OCI-LY1 (cell line): ENCODE results near the gene TNFRSF18.

ENCODE experiments used
- H2AFZ ChIP-seq: fragments of 200-600 bp; sonication (generic), shearing (Covaris generic); 2 replicates; pipeline ENCODE4 v1.6.0; 2014; ENCODE audit warnings: antibody characterized with exemption, mild to moderate bottlenecking, low read length
- H3F3A ChIP-seq: fragments of 200-600 bp; sonication (generic), shearing (Covaris generic); 2 replicates; pipeline ENCODE4 v1.6.0; 2014; ENCODE audit warnings: mild to moderate bottlenecking, antibody characterized with exemption, low read length, moderate library complexity; ENCODE audit not compliant: insufficient read depth
- H3K27ac ChIP-seq: fragments of 200-600 bp; sonication (generic); 2 replicates; pipeline ENCODE4 v1.5.1; 2014; ENCODE audit warnings: low read length, mixed run types, mild to moderate bottlenecking, low read depth; ENCODE audit not compliant: poor library complexity, severe bottlenecking
- H3K27me3 ChIP-seq: fragments of 200-600 bp; sonication (generic); 2 replicates; pipeline ENCODE4 v1.6.0; 2014; ENCODE audit warnings: antibody characterized with exemption, mild to moderate bottlenecking, low read length, moderate library complexity; ENCODE audit not compliant: insufficient read depth
- H3K36me3 ChIP-seq: fragments of 200-600 bp; sonication (generic); 2 replicates; pipeline ENCODE4 v1.6.1; 2014; ENCODE audit warnings: mild to moderate bottlenecking, antibody characterized with exemption, low read length, moderate library complexity, mixed read lengths; ENCODE audit not compliant: insufficient read depth
- H3K4me1 ChIP-seq: fragments of 200-600 bp; sonication (generic); 2 replicates; pipeline ENCODE4 v1.5.1; 2014; ENCODE audit warnings: mild to moderate bottlenecking, low read length, moderate library complexity; ENCODE audit not compliant: insufficient read depth, severe bottlenecking
- H3K4me2 ChIP-seq: fragments of 200-600 bp; sonication (generic), shearing (Covaris generic); 2 replicates; pipeline ENCODE4 v1.6.1; 2014; ENCODE audit warnings: low read length
- H3K4me3 ChIP-seq: fragments of 200-600 bp; sonication (generic); 2 replicates; pipeline ENCODE4 v1.5.1; 2014; ENCODE audit warnings: low read length, low read depth, mild to moderate bottlenecking, mixed read lengths; ENCODE audit not compliant: poor library complexity, severe bottlenecking
- H3K79me2 ChIP-seq: fragments of 200-600 bp; shearing (Covaris generic); 2 replicates; pipeline ENCODE4 v1.6.1; 2016; ENCODE audit warnings: mixed run types, low read length, mixed read lengths; ENCODE audit not compliant: insufficient read depth
- H3K9ac ChIP-seq: fragments of 200-600 bp; sonication (generic), shearing (Covaris generic); 2 replicates; pipeline ENCODE4 v1.6.1; 2014; ENCODE audit warnings: mild to moderate bottlenecking, low read length, mixed read lengths
- H3K9me2 ChIP-seq: fragments of 200-600 bp; sonication (generic), shearing (Covaris generic); 2 replicates; pipeline ENCODE4 v1.6.1; 2014; ENCODE audit warnings: low read depth, mild to moderate bottlenecking, low read length, mixed read lengths
- H3K9me3 ChIP-seq: fragments of 200-600 bp; shearing (Covaris generic); 2 replicates; pipeline ENCODE4 v1.6.1; 2014; ENCODE audit warnings: low read length, mixed read lengths
- H4K20me1 ChIP-seq: fragments of 200-600 bp; sonication (generic), shearing (Covaris generic); 2 replicates; pipeline ENCODE4 v1.6.0; 2016; ENCODE audit warnings: mild to moderate bottlenecking, low read length; ENCODE audit not compliant: insufficient read depth
- EZH2 ChIP-seq: fragments of 200-600 bp; sonication (generic), shearing (Covaris generic); IDR thresholded peaks from 2 replicates; pipeline ENCODE4 v1.8.0; 2017; ENCODE audit warnings: borderline replicate concordance, mixed run types, mild to moderate bottlenecking, antibody characterized with exemption, low read length, moderate library complexity, mixed read lengths
- TF ChIP-seq, protein P1 (sequence below): fragments of 200-600 bp; sonication (generic), shearing (Covaris generic); IDR thresholded peaks from 2 replicates; pipeline ENCODE4 v1.5.1; 2017; ENCODE audit warnings: mild to moderate bottlenecking, antibody characterized with exemption, low read length, moderate library complexity, mixed read lengths

The TNFRSF18 gene, protein sequence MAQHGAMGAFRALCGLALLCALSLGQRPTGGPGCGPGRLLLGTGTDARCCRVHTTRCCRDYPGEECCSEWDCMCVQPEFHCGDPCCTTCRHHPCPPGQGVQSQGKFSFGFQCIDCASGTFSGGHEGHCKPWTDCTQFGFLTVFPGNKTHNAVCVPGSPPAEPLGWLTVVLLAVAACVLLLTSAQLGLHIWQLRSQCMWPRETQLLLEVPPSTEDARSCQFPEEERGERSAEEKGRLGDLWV

DNA sequence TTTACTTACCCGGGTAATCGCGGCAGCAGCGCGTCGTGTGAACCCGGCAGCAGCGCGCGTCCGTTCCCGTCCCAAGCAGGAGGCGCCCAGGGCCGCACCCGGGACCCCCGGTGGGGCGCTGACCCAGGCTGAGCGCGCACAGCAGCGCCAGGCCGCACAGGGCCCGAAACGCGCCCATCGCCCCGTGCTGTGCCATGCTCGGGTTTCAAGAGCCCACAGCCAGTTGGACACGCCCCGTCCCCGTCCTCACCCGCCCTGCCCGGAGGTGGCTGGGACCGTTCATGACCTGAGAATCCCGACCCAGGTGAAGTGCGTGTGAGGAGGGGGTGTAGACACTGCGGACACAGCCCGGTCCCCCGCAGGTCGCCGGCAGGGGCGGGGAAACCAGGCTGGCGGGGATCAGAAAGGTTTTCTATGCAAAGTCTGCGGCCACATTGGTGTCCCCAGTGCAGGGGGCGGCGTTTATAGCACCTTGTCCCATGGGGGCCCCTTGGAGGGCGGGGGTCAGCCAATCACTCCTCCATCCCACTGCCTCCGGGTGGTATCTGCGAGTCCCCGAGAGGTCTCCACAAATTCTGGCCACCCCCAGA, at the start of gene TNFRSF18:
TSS of gene TNFRSF18 (minus strand) at position 217 of the 590 bp plus-strand sequence. CDS start at position 196, 21 bp downstream.
- Histone ChIP-seq H3K4me2 (no peak within 1 kb of the TSS), H3K9me2 (no peaks in the 10 kb centered on the region), H3F3A (no peaks in the 10 kb centered on the region), H3K9me3 (no peaks in the 10 kb centered on the region), H3K36me3 (no peaks in the 10 kb centered on the region), H3K79me2 (no peaks in the 10 kb centered on the region), H3K9ac (no peak within 1 kb of the TSS), H3K27ac (no peak within 1 kb of the TSS), H3K4me1 (no peaks in the 10 kb centered on the region), H2AFZ (no peak within 1 kb of the TSS), H3K27me3 (peaks cover 11% of the 10 kb centered on the region), H4K20me1 (no peaks in the 10 kb centered on the region), H3K4me3 (no peak within 1 kb of the TSS)
- no peak for TF ChIP-seq EZH2

DNA sequence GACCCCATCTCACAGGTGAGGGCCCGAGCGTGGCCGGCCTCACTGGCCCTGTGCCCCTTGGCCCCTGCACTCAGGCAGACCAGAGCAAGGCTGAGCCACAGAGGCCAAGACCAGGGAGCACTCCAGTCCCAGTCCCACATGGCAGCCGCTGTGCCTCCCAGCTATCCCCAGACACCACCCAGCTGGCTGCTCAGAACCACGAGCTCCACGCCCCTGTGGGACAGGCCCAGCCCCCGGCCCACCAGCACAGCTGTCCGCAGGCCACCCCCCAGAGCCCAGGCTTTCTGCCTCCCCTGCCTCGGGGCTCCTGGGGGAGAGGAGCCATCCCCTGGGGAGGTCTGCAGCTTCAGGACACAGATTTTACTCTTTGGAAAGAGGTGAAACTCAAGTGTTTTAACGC, 49.2 kb upstream of the TNFRSF18 start:
- H3K9me3 ChIP-seq, result no peaks in the 10 kb centered on the region
- no peaks in the 10 kb centered on the region for H3F3A ChIP-seq
- H2AFZ ChIP-seq, result no peak overlapping the region
- TF ChIP-seq EZH2, result no peak
- TF ChIP-seq, protein P1, sequence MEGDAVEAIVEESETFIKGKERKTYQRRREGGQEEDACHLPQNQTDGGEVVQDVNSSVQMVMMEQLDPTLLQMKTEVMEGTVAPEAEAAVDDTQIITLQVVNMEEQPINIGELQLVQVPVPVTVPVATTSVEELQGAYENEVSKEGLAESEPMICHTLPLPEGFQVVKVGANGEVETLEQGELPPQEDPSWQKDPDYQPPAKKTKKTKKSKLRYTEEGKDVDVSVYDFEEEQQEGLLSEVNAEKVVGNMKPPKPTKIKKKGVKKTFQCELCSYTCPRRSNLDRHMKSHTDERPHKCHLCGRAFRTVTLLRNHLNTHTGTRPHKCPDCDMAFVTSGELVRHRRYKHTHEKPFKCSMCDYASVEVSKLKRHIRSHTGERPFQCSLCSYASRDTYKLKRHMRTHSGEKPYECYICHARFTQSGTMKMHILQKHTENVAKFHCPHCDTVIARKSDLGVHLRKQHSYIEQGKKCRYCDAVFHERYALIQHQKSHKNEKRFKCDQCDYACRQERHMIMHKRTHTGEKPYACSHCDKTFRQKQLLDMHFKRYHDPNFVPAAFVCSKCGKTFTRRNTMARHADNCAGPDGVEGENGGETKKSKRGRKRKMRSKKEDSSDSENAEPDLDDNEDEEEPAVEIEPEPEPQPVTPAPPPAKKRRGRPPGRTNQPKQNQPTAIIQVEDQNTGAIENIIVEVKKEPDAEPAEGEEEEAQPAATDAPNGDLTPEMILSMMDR, result no peak
- no peaks in the 10 kb centered on the region for H3K9me2 ChIP-seq
- H3K27me3 ChIP-seq, result no peaks in the 10 kb centered on the region
- H3K4me2 ChIP-seq, result no peak overlapping the region
- H4K20me1 ChIP-seq, result no peaks in the 10 kb centered on the region
- no peak overlapping the region for H3K4me3 ChIP-seq
- no peak overlapping the region for H3K27ac ChIP-seq
- no peaks in the 10 kb centered on the region for H3K79me2 ChIP-seq
- peaks cover 13% of the 10 kb centered on the region for H3K4me1 ChIP-seq
- peaks cover 53% of the 10 kb centered on the region for H3K36me3 ChIP-seq
- no peak overlapping the region for H3K9ac ChIP-seq

DNA sequence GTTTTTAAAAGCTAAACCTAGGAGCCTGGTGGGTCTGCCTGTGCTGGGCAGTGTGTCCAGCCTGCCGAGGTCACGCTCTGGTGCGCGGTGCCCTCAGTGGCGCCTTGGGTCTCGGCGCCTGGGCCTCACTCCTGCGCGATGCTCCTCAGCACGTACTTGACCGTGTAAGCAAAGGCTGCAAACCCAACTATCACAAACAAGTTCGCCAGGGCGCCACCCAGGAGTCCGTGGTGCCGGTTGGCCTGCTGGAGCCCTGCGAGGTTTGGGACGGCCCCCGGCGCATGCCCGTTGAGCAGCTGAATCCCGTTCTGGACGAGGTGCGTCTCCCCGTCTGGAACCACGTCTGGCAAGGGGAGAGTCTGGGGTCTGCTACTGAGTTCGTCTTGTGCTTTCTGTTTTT, 48.7 kb upstream of the TNFRSF18 start:
- H3K4me1 ChIP-seq, result peaks cover 10% of the 10 kb centered on the region
- no peak overlapping the region for H3K27ac ChIP-seq
- no peaks in the 10 kb centered on the region for H3K27me3 ChIP-seq
- H3K9me3 ChIP-seq, result no peaks in the 10 kb centered on the region
- H3K4me3 ChIP-seq, result no peak overlapping the region
- H3K9me2 ChIP-seq, result no peaks in the 10 kb centered on the region
- no peak for TF ChIP-seq EZH2
- TF ChIP-seq, protein P1, result no peak
- no peak overlapping the region for H3K9ac ChIP-seq
- H2AFZ ChIP-seq, result no peak overlapping the region
- H3K79me2 ChIP-seq, result no peaks in the 10 kb centered on the region
- H3F3A ChIP-seq, result no peaks in the 10 kb centered on the region
- H4K20me1 ChIP-seq, result no peaks in the 10 kb centered on the region
- peaks cover 53% of the 10 kb centered on the region for H3K36me3 ChIP-seq
- no peak overlapping the region for H3K4me2 ChIP-seq

DNA sequence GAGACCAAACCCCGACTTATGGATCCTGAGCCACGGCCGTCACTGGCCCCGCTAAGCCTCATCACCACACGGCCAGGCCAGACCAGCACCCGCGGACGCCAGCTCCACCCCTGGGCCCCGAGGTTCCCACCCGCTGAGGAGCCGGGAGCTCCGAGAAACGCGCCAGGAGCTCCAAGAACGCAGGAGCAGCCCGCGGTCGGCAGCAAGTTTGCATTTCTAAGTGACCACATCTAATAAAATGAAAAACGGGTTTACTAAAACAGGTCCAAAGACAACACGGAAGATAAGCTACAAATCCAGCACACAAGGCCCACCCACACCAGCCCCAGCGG, 48.2 kb upstream of the TNFRSF18 start:
- Histone ChIP-seq H3K27ac (no peak overlapping the region), H3K9me2 (no peaks in the 10 kb centered on the region), H3K4me2 (no peak overlapping the region), H3K9me3 (no peaks in the 10 kb centered on the region), H3K4me3 (no peak overlapping the region), H3F3A (no peaks in the 10 kb centered on the region), H3K9ac (no peak overlapping the region), H3K27me3 (no peaks in the 10 kb centered on the region), H4K20me1 (no peaks in the 10 kb centered on the region), H2AFZ (no peak overlapping the region), H3K79me2 (no peaks in the 10 kb centered on the region), H3K36me3 (peaks cover 50% of the 10 kb centered on the region), H3K4me1 (peaks cover 9% of the 10 kb centered on the region)
- no peak for TF ChIP-seq EZH2
- TF ChIP-seq, protein P1, result no peak
